Measurements from ENCODE around the gene WDR93.

Gene WDR93

DNA sequence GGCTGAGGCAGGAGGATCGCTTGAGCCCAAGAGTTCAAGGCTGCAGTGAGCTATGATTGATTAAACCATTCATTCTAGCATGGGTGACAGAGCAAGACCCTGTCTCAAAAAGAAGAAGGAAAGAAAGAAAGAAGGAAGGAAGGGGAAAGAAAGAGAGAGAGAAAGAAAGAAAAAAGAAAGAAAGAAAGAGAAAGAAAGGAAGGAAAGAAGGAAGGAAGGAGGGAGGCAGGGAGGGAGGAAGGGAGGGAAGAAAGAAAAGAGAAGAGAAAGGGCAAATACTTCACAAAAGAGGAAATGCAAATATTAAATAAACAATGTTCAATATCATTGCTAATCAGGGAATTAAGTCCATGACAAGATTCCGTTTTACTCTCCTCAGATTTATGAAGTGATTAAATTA lies 31.3 kb upstream of the WDR93 start:
- in situ Hi-C loops (cut with HindIII; ENCODE audit: low pct_ligation_motif_present, low pct_unique_long_range_greater_than_20kb, low sequenced_read_pairs) = no loop called here
- DNase-seq = no peak

DNA sequence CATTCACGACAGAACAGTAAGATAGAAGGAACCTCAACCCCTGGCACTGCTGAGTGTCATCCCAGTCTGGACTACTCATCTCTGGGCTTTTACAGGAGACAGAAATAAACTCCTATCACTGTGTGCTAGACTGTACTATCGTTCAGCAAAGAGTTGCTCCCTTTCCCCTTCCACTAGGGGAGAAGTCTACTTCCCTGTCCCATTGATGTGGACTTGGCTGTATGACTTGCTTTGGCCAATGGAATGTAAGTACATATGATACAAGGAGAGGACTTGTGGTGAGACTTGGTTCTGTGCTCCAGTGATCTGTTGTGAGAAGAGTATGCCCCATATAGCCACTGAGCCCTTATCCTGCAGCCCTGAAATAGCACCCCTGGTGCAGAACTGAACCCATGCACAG lies 30.1 kb upstream of the WDR93 start:
- DNase-seq = no peak
- in situ Hi-C loops (cut with HindIII; ENCODE audit: low pct_ligation_motif_present, low pct_unique_long_range_greater_than_20kb, low sequenced_read_pairs) = no loop called here

DNA sequence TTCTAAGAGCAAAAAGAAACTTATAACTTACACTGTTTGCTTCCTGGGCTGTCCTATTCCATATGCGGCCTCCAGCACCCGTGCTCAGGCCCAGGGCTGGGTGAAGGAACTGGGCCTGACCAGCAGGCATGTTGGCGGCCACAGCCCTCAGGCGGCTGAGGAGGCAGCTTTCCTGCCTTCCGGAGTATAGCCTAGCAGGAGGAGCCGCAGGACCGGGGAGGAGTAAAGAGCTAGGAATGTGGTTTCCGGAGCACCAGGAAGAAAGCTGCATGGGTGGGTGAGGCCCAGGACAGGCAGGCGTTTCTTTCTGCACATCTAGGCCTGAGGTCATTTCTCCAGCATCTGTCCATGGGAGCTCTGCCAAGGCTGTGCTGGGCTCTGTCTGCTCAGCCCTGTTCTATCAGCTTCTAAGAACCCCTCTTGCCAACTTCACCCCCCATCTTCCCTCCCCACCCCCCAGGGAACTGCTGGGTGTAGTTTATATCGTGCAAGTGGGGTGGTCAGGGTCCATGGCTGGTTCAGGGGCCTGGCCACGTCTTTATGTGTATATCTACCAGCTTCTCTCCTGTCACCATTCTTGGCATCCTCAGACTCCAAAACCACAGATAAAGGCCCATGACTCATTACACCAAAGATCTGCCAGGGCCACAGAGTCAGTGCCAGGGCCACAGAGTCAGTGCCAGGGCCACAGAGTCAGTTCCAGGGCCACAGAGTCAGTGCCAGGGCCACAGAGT lies 27.6 kb upstream of the WDR93 start:
- peak; percentile 19 for DNase-seq
- in situ Hi-C loops (cut with HindIII; ENCODE audit: low pct_ligation_motif_present, low pct_unique_long_range_greater_than_20kb, low sequenced_read_pairs) = no loop called here

DNA sequence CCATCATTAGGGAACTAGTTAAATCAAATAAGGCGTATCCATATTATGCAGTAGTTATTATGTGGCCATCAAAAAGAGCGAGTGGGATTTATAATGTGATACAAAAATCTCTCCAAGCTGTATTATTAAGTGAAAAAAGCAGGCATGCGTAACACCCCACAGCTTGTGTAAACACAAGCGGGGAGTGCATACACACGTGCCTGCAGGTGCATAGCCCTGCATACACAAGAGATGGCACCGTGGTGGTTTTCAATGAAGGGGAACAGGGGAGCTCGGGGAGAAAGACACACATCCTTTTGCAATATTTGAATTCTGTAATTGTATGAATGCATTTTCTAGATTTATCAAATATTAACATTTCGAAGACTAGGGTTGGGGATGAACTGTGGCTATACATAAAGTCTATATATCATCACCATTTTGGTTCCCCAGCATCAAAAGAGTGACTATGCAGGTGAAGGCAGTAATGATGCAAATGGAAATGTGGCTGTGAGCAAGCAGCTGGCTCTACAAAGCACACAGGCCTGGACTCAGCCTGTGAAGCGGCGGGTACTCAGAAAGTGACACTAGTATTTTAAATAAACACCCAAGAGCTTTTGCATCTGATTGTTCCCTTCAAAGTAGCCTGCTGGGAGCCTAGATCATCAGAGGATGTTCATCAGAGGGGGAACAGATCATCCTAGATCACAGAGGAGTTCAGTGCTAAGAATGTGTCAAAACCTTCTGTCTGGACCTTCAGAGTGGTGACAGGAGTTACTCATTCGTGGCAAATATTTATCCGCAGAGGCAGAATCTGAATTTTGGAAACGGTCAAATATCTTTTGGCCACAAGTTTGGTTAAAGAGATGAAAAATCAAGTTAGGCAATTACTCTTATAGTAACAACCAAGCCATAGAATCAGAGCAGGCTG lies 25.9 kb upstream of the WDR93 start:
- no peak for DNase-seq
- in situ Hi-C loops (cut with HindIII; ENCODE audit: low pct_ligation_motif_present, low pct_unique_long_range_greater_than_20kb, low sequenced_read_pairs) = no loop called here

DNA sequence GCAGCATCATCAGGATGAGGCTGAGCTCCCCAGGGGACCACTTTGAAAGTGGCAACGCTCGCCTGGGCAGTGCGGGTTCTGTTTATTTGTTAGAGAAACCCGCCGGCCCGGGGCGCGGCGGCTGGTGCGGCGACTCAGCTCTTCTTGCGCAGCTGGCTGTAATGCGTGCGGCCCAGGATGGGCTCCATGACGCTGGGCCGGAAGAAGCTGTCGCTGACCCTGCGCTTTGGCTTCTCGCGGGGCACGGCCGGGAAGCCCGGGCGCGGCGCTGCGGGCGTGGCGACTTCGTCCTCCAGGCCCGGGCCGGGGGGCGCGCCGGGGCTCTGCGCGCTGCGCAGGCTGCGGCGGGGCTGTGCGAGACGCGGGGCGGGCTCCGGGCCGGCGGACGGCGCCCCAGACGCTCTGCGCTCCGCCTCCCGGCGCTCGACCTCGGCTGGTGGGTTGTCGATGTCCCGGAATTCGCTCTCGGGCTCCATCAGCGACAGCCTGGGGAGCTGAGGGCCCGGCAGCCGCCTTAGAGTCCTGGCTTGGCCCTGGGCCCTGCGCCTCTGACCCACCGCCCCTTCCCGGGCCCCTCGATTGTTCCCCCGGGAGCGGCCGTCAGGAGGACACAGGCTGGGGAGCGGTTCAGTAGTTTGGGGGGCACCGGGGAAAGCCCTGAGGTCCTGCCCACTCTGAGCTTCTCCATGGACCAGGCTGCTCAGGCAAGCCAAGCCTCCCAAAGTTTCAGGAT lies 25.0 kb upstream of the WDR93 start:
- in situ Hi-C loops (cut with HindIII; ENCODE audit: low pct_ligation_motif_present, low pct_unique_long_range_greater_than_20kb, low sequenced_read_pairs) = no loop called here
- peak; percentile 40 for DNase-seq

DNA sequence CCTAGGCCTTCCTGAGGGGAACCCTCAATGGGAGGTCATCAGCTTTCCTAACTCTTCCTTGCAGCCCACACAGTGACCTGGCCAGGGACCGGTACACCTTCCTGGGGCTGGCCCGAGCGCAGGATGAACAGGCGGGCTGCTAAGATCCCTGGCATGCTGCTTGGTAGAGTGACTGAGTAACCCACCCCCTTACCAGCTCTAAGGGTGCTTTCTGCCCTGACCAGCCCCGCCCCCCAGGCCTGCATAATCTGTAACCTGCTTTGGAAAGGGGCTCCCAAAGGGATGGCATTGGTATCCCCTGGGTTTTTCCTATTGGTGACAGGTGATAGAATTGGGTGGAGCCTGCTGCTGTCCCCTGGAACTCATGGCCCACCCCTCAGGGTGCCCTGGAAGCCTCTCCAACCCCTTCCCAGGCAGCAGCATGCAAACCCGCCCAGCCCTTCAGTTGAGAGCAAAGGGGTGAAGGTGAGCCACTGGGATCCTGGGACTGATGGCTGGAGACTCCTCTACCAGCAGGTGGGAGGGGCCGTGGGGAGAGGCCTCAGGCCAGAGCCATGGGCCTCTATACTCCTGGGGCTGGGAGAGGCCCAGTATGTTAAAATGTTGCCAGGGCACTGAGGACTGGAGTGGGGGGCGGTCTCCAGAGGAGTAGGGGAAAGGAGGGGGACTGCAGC lies 24.3 kb upstream of the WDR93 start:
- DNase-seq = no peak
- in situ Hi-C loops (cut with HindIII; ENCODE audit: low pct_ligation_motif_present, low pct_unique_long_range_greater_than_20kb, low sequenced_read_pairs) = no loop called here

DNA sequence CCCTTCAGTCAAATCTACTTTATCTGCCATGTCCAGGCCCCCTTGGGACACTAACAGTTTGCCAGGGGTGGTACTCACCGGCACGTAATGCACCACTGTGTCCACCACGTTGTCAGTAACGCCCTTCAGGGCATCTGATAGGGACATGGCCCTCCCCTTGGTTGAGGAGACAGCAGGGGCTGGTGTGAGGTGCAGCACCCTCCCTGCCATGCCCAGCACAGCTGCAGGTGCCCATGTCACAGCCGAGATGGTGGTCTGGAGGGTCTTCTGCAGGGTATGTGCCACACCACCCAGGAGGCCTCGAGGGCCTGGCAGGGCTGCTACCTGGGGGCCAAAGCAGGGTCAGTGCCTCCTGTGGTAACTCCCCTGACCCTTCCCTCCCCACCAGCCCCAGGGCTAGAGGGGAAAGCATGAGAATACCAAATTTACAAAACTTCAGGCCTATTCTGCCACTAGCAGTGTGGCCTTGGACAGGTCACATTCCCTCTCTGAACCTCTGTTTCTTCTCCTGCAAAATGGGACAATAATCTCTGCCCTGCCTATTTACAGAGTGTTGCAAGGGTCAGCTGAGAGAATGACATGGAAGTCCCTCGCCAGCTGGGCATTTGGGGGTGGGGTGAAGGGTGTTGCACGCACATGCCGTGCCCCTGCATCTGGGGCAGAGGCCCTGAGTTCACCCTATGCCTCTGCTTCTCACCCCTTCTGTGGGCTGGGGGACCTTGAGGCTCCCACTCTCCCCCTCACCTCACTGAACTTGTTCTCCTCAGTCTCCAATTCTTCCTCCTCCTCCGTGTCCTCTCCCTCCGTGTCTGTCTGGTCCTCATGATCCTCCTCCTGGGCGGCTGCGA lies 23.5 kb upstream of the WDR93 start:
- DNase-seq = no peak
- in situ Hi-C loops (cut with HindIII; ENCODE audit: low pct_ligation_motif_present, low pct_unique_long_range_greater_than_20kb, low sequenced_read_pairs) = no loop called here

DNA sequence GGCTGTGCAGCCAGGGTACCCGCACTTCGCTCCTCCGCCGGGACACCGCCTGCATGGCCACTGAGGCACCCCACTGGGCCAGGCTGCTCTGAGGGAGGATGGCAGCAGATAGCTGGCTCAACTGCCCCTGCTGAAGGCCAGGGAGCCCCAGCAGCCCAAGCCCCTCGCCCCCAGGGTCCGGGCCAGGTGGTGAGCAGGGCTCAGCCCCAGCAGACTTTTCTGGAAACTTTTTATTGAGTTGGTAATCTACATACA lies 23.0 kb upstream of the WDR93 start:
- DNase-seq = no peak
- in situ Hi-C loops (cut with HindIII; ENCODE audit: low pct_ligation_motif_present, low pct_unique_long_range_greater_than_20kb, low sequenced_read_pairs) = no loop called here

DNA sequence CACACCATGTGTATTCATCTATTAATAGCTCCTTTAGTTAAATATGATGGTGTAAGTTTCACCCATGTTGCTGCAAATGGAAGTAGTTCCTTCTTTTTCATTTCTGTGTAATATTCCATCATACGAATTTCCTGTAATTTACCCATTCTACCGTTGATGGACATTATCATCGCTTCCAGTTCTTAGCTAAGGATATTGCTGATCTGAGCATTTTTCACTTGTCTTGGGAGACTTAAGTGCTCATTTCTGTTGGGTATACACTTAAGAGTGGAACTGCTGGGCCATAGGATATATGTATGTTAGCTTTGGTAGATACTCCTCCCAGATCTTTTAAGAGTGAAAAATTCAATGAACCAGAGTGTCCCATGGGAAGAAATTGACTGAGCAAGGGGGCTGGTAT lies 22.4 kb upstream of the WDR93 start:
- in situ Hi-C loops (cut with HindIII; ENCODE audit: low pct_ligation_motif_present, low pct_unique_long_range_greater_than_20kb, low sequenced_read_pairs) = no loop called here
- no peak for DNase-seq

DNA sequence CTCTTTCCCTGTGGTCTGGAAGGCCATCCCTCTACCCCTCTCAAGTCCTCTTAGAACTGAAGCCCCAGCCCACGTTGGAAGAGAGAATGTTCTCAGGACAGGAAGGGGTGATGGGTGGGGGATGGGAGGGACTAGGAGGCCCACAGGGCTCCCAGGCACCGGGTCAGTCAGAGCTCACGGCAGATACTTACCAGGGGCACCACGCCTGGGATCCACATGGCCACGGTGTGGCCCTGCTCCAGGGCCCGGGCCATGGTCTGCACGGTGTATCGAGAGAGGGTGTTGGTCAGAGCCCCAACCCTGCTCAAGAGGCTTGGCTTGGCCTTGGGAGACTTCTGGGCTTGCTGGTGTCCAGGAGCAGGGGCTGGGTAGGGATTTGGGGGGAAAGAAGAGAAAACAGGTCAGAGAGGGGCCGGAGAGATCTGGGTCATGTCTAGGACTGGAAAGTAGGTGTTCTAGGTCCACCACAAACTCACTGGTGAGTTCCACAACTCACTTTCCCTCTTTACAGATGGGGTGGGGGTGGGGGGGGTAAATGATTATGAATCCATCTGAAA lies 21.2 kb upstream of the WDR93 start:
- in situ Hi-C loops (cut with HindIII; ENCODE audit: low pct_ligation_motif_present, low pct_unique_long_range_greater_than_20kb, low sequenced_read_pairs) = no loop called here
- DNase-seq = no peak

DNA sequence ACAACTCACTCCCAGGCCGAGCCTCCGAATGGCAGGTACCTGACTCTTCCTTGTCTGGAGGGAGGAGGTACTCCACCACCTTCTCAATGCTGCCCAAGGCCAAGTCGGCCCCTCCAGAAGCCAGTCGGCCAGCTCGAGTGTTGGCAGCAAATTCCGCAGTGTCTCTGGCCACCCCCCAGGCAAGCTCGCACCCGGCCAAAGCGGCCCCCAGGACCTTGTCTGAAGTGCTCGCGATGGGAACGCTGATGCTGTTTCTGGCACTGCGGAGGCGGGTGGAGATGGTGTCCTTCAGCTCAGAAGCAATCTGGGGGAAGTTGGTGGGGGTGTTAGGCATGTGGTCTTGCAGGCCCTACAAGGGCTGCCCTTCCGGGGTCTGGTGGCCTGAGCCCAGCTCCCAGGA lies 20.7 kb upstream of the WDR93 start:
- in situ Hi-C loops (cut with HindIII; ENCODE audit: low pct_ligation_motif_present, low pct_unique_long_range_greater_than_20kb, low sequenced_read_pairs) = no loop called here
- no peak for DNase-seq

DNA sequence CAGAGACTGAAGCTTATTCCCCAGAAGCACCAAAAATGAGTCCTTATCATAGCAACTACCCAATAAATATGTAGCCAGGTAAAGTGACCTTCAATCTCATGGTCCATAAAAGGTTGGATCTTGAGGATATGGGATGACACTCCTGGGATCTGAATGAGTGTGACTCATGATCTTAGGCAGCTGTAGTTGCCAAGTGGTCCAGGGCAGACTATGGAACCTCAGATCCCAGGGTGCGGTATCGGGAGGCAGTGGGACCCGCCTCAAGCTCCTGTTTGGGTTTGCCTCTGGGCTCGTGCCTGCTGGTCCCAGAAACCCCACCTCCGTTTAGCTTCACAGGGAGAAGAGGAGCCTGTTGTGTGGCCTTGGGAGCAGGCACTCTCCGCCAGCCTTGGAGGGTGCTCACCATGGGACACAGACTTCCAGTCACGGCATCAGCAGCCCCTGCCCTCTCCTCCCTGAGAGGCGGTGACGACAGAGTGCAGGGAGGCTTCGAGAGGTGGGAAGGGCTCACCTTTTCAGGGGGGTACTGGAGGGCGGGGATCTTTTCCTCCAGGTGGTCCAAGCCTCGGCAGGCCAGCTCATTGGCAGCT lies 19.5 kb upstream of the WDR93 start:
- in situ Hi-C loops (cut with HindIII; ENCODE audit: low pct_ligation_motif_present, low pct_unique_long_range_greater_than_20kb, low sequenced_read_pairs) = no loop called here
- DNase-seq = no peak

DNA sequence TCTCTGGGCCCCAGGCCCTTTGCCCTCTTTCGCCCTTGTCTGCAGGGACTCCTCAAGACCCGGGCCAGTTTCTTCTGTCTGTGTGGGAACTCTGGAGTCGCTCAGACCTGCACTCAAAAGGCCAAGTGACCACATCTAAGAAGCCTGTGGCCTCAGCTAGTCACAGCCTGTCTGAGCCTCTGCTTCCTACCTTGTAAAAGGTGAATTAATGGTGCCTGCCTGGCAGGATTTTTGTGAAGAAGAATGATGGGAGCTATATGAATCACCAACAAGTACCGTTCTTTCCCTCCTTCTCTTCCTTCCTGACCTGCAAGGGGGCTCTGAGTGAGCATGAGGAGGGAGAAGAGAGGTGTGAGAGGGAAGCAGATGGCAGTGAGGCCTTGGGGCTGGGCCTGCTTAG lies 18.9 kb upstream of the WDR93 start:
- in situ Hi-C loops (cut with HindIII; ENCODE audit: low pct_ligation_motif_present, low pct_unique_long_range_greater_than_20kb, low sequenced_read_pairs) = no loop called here
- DNase-seq = no peak

DNA sequence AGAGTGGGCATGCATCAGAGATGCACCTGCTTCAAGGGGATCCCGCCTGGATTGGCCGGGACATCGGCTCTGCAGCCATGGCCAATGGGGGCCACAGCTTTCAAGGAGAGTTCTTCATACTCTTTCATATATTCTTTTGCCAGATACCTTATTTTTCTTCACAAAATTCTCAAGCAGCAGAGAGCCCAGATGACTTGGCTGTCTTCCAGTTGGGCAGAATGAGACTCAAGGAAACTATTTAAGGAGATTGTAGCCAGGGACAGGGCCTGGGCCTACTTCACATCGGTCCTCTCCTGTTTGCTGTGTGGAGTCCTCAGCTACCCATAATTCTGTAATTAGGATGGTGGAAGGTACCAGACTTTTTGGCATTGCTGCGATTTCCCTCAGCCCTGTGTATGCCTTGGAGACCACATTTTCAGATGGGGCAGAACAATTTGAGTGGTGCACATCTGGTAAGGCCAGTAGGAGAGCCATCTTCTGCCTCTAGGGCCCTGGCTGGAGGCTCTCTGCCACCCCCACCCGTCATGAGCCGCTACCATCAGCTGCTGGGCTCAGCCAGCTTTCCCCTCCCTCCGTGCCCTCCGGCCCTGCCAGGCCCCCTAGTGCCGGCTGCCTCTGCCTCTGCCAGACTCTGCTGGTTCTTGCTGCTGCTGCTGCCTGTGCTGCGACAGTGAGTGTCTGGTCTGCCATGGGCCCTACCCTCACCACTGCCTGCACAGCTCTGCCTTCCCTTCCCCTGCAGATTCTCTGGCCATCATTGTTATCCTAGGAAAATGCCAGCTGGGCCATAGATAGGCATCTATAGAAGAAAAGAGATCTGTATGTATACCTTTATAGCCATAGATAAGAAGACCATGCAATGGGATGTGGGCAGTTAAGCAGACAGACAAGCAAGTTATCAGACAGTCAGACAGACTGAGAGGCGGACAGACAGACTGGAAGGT lies 18.1 kb upstream of the WDR93 start:
- DNase-seq = no peak
- in situ Hi-C loops (cut with HindIII; ENCODE audit: low pct_ligation_motif_present, low pct_unique_long_range_greater_than_20kb, low sequenced_read_pairs) = no loop called here

DNA sequence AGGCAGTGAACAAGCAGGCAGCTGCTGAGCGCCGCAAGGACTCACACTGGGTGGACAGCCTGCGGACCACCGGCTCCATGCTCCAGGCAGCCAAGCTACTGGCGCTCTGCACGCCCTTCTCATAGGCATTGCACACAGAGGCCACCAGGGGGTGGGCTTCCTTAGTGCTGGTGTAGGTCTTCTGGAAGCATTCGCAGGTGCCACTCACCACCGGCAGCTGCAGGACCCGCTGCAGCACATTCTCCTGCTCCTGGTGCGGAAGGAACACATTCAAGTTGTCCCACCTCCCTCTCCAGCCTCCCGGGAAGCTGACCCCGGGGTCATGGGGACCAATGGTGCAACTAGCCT lies 17.5 kb upstream of the WDR93 start:
- peak; percentile 31 for DNase-seq

DNA sequence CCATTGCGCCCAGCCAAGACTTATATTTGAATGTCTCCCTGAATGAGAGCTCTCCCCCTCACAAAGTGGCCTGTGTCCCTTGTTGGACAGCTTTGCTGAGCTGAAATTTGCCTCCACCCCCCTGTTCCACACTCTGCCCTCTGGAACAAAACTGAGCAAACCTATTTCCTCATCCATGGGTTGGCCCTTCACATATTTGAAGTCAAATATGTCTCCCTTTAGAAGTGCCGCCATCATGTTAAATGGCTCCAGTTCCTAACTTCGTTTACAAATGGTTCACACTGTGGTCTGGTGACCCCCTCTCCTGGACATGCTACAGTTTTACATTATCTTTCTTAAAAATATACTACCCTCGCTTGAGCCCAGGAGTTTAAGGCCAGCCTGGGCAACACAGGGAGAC lies 16.1 kb upstream of the WDR93 start:
- DNase-seq = no peak
- in situ Hi-C loops (cut with HindIII; ENCODE audit: low pct_ligation_motif_present, low pct_unique_long_range_greater_than_20kb, low sequenced_read_pairs) = no loop called here

More for the DNA sequence above, 17.5 kb upstream of the WDR93 start:
- in situ Hi-C loops (cut with HindIII; ENCODE audit: low pct_ligation_motif_present, low pct_unique_long_range_greater_than_20kb, low sequenced_read_pairs) = no loop called here

DNA sequence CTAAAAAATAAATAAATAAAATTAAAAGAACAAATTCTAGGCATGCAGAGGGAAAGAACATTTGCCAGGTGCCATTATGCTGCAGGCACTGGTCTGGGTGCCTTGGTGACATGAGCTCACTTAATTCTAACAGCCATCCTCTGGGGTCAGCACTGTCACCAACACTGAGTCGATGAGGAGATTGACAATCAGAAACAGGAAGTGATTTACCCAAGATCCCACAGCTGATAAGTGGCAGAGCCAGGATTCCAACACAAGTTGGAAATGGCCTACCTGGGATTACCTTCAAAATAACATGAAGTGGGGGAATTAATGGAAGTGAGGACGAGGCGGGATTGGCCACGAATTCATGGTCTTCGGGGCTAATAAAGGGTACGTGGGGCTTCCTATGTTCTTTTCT lies 15.0 kb upstream of the WDR93 start:
- DNase-seq = no peak
- in situ Hi-C loops (cut with HindIII; ENCODE audit: low pct_ligation_motif_present, low pct_unique_long_range_greater_than_20kb, low sequenced_read_pairs) = no loop called here
